RWPE2 (cell line): ENCODE data around the gene PLEKHM3.

ENCODE experiments used
- ATAC-seq: fragments of 200-7000 bp; cut with Tn5 transposase; 3 replicates; pipeline ENCODE4 v1.9.1; 2021; ENCODE audit warnings: low read depth
- DNase-seq: peaks from one replicate; pipeline ENCODE4 v3.0.0-alpha.2; 2020; ENCODE audit warnings: low spot score
- H3K27ac ChIP-seq: fragments of 450-650 bp; 2 replicates; pipeline ENCODE4 v1.5.1; 2017; ENCODE audit warnings: mild to moderate bottlenecking; ENCODE audit not compliant: poor library complexity, severe bottlenecking
- H3K27me3 ChIP-seq: fragments of 250-450 bp; sonication (Bioruptor Pico); 2 replicates; pipeline ENCODE4 v1.5.1; 2021; ENCODE audit warnings: mild to moderate bottlenecking, moderate library complexity; ENCODE audit not compliant: insufficient read depth, poor library complexity, severe bottlenecking
- H3K36me3 ChIP-seq: fragments of 250-450 bp; sonication (Bioruptor Pico); 2 replicates; pipeline ENCODE4 v1.5.1; 2020; ENCODE audit warnings: low read depth, mild to moderate bottlenecking, moderate library complexity
- H3K4me1 ChIP-seq: fragments of 250-450 bp; sonication (Bioruptor Pico); 2 replicates; pipeline ENCODE4 v1.5.1; 2021; ENCODE audit warnings: mild to moderate bottlenecking, moderate library complexity; ENCODE audit not compliant: insufficient read depth, poor library complexity, severe bottlenecking
- H3K4me3 ChIP-seq: fragments of 250-450 bp; sonication (Bioruptor Pico); 2 replicates; pipeline ENCODE4 v1.5.1; 2021; ENCODE audit warnings: mild to moderate bottlenecking, moderate library complexity; ENCODE audit not compliant: severe bottlenecking
- H3K9me3 ChIP-seq: fragments of 250-450 bp; sonication (Bioruptor Pico); 2 replicates; pipeline ENCODE4 v1.5.1; 2021; ENCODE audit warnings: mild to moderate bottlenecking, moderate library complexity; ENCODE audit not compliant: severe bottlenecking
- TF ChIP-seq, protein P1 (sequence below): fragments of 450-650 bp; IDR thresholded peaks from one replicate; pipeline ENCODE4 v1.5.1; 2017; ENCODE audit warnings: mild to moderate bottlenecking, moderate library complexity; ENCODE audit not compliant: poor library complexity, severe bottlenecking

Gene PLEKHM3

DNA sequence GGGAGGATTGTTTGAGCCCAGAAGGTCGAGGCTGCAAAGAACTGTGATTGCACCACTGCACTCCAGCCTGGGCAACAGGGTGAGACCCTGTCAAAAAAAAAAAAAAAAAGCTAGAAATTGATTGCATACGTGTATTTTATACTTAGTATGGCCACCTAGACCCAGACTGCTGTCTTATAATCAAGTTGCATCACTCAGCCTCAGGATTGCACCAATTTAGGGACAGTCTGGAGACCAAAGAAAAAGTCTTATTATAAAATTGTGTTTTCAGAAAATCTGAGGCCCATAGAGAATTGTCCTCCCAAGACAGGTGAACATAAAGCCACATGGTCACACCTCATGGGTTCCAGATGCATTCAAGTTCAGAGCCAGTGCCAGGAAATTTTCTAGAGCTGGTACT is 17.1 kb upstream of the PLEKHM3 start:
- no peak overlapping the region for H3K27ac ChIP-seq
- DNase-seq = no peak
- no peak for ATAC-seq
- H3K9me3 ChIP-seq = no peaks in the 10 kb centered on the region
- TF ChIP-seq, protein P1, sequence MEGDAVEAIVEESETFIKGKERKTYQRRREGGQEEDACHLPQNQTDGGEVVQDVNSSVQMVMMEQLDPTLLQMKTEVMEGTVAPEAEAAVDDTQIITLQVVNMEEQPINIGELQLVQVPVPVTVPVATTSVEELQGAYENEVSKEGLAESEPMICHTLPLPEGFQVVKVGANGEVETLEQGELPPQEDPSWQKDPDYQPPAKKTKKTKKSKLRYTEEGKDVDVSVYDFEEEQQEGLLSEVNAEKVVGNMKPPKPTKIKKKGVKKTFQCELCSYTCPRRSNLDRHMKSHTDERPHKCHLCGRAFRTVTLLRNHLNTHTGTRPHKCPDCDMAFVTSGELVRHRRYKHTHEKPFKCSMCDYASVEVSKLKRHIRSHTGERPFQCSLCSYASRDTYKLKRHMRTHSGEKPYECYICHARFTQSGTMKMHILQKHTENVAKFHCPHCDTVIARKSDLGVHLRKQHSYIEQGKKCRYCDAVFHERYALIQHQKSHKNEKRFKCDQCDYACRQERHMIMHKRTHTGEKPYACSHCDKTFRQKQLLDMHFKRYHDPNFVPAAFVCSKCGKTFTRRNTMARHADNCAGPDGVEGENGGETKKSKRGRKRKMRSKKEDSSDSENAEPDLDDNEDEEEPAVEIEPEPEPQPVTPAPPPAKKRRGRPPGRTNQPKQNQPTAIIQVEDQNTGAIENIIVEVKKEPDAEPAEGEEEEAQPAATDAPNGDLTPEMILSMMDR = no peak
- no peaks in the 10 kb centered on the region for H3K4me1 ChIP-seq
- H3K4me3 ChIP-seq = no peak overlapping the region
- no peaks in the 10 kb centered on the region for H3K36me3 ChIP-seq
- no peaks in the 10 kb centered on the region for H3K27me3 ChIP-seq

DNA sequence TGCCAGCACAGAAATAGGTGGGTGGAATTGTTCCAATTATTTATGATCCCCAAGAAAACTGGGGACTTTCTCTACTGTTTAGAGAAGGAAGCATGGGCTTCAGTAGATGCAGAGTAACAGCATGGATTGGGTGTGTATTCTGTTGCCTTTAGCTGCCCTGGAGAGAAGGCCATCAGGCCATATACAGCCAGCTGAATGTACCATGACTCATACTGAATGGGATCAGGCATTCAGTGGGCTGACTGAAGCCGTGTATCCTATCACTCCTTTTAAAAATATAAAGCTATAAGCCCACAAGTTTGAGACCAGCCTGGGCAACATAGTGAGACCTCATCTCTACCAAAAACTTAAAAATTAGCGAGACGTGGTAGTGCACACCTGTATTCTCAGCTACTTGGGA is 16.7 kb upstream of the PLEKHM3 start:
- Histone ChIP-seq H3K27me3 (no peaks in the 10 kb centered on the region), H3K9me3 (no peaks in the 10 kb centered on the region), H3K4me1 (no peaks in the 10 kb centered on the region), H3K36me3 (no peaks in the 10 kb centered on the region), H3K4me3 (no peak overlapping the region), H3K27ac (no peak overlapping the region)
- no peak for DNase-seq
- TF ChIP-seq, protein P1 = no peak
- peak; percentile 26; the same call in 1 of the 3 replicates for ATAC-seq

DNA sequence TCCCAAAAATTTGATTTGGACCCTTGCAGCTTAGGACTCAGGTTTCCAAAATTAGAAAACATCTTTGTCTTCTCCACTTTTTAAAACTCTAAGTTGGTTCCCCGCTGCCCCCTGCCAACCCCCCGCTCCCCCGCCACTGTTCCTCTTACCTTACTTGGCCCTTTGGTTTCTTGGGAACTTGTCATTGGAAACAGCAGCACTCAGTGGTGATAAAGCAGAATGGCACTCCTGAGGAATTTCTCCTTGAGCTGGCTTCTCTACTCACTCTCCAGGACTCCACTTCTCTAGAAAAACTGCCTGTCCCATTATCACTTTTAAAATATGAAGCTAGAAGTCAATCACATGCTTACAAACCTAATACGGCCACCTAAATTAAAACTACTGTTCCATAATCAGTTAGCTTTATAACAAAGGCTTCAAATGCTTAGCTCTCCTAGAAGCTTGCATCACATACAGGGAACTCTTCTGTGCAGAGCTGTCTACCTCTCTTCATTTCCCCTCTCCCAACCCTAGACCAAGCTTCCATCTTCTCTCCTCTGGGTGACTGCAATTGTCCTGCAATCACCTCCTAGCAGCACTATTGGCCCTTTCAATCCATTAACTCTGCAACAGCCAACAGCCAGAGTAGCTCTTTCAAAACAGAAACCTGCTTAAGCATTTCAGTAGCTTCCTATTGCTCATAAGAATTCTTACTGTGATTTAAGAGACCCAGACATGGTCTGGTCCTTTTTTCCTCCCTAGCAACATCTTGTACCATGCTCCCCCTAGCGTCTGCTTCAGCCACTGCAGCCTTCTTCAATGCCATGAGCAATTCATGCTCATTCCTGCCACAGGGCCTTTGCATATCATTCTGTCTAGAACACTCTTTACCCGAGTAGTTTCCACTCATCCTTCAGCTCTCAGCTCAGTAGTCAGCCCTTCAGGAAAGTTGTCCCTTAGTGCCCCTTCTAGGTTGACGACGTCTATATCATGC is 15.2 kb upstream of the PLEKHM3 start:
- no peaks in the 10 kb centered on the region for H3K36me3 ChIP-seq
- H3K4me1 ChIP-seq = no peaks in the 10 kb centered on the region
- no peak overlapping the region for H3K4me3 ChIP-seq
- no peaks in the 10 kb centered on the region for H3K9me3 ChIP-seq
- H3K27me3 ChIP-seq = no peaks in the 10 kb centered on the region
- DNase-seq (no peak), ATAC-seq (peak; percentile 74)
- TF ChIP-seq, protein P1 = peak; percentile 69
- H3K27ac ChIP-seq = no peak overlapping the region

DNA sequence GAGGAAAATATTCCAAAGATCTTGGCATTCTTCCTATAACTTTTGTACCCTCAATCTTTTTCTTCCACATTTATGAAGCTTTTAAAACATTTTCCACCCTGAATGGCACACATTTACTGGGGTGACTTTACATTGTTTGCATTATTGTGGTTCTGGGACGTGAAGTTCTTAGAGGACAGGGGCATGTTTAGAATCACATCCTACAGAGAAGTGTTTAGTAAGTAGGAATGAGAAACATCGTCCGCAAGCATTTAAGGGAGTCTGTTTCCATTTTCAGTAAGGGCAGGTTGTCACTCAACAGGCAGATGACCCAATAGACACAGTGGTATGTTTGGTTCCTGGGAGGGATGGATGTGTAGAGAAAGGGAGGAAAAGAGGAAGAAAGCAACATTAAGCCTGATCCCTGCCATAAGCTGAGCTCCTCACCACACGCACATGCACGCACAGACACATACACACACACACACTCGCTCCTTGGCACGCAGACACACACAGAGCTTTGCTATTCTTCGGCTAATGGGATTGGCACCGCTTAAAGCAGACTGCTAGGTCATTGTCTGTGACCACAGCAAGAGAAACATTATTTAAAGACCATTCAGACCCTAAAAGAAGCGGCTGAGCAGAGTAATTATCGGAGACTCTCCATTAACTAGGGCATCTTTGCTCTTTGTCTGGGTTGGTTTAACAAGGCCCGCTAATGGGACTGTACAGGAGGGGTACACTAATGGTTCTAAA is 14.2 kb upstream of the PLEKHM3 start:
- Histone ChIP-seq H3K4me1 (no peaks in the 10 kb centered on the region), H3K27ac (no peak overlapping the region), H3K27me3 (no peaks in the 10 kb centered on the region), H3K4me3 (no peak overlapping the region), H3K9me3 (no peaks in the 10 kb centered on the region), H3K36me3 (no peaks in the 10 kb centered on the region)
- ATAC-seq = no peak
- no peak for DNase-seq
- TF ChIP-seq, protein P1 = no peak
